NCI-H2196 (cell line): ENCODE results near the gene SLC8A2.

Source experiments
- DNase-seq: peaks from one replicate; lab custom pipeline; 2025; ENCODE audit not compliant: unreplicated experiment; lab: John Stamatoyannopoulos, UW

SLC8A2 gene

GRCh38 chr19:47471733-47472457, at the start of gene SLC8A2:
SLC8A2 (minus strand) TSS chr19:47471893; CDS start chr19:47466403, 5,490 bp downstream.
- DNase-seq, result peak; percentile 75

- DNase-seq, result no peak
These were observed 49.1 kb upstream of the SLC8A2 start for GRCh38 chr19:47520839-47521238.

GRCh38 chr19:47520343-47520806, 48.7 kb upstream of the SLC8A2 start:
- DNase-seq, result no peak

GRCh38 chr19:47518854-47519253, 47.2 kb upstream of the SLC8A2 start:
- DNase-seq, result no peak

- no peak for DNase-seq
These were observed 46.4 kb upstream of the SLC8A2 start for GRCh38 chr19:47518139-47518538.

- peak; percentile 100 for DNase-seq
These were observed 43.3 kb upstream of the SLC8A2 start, which contains the start of gene NAPA for GRCh38 chr19:47514869-47515588. NAPA (minus strand) TSS chr19:47515063; CDS start chr19:47514940, 123 bp downstream.

GRCh38 chr19:47514151-47514868, 42.6 kb upstream of the SLC8A2 start:
- no peak for DNase-seq

- no peak for DNase-seq
These were observed 41.2 kb upstream of the SLC8A2 start for GRCh38 chr19:47512948-47513319.

GRCh38 chr19:47512183-47512947, 40.7 kb upstream of the SLC8A2 start:
- DNase-seq, result no peak

GRCh38 chr19:47511681-47512080, 40.0 kb upstream of the SLC8A2 start:
- no peak for DNase-seq

GRCh38 chr19:47511128-47511517, 39.4 kb upstream of the SLC8A2 start:
- no peak for DNase-seq

GRCh38 chr19:47510516-47511127, 38.9 kb upstream of the SLC8A2 start:
- DNase-seq, result no peak

- DNase-seq, result no peak
These were observed 38.3 kb upstream of the SLC8A2 start for GRCh38 chr19:47509973-47510372.

GRCh38 chr19:47509170-47509847, 37.6 kb upstream of the SLC8A2 start:
- no peak for DNase-seq

GRCh38 chr19:47508721-47509120, 37.0 kb upstream of the SLC8A2 start:
- no peak for DNase-seq

- no peak for DNase-seq
These were observed 36.3 kb upstream of the SLC8A2 start for GRCh38 chr19:47507924-47508553.

GRCh38 chr19:47507012-47507411, 35.3 kb upstream of the SLC8A2 start:
- DNase-seq, result no peak

GRCh38 chr19:47506459-47506858, 34.8 kb upstream of the SLC8A2 start:
- no peak for DNase-seq

GRCh38 chr19:47505506-47505905, 33.8 kb upstream of the SLC8A2 start:
- no peak for DNase-seq

- no peak for DNase-seq
These were observed 32.1 kb upstream of the SLC8A2 start for GRCh38 chr19:47503826-47504150.
